ENCODE data around the gene SNRPD2.
A peak's percentile ranks its signal among the peaks of the same experiment; 100 is the strongest.

SNRPD2 gene

DNA sequence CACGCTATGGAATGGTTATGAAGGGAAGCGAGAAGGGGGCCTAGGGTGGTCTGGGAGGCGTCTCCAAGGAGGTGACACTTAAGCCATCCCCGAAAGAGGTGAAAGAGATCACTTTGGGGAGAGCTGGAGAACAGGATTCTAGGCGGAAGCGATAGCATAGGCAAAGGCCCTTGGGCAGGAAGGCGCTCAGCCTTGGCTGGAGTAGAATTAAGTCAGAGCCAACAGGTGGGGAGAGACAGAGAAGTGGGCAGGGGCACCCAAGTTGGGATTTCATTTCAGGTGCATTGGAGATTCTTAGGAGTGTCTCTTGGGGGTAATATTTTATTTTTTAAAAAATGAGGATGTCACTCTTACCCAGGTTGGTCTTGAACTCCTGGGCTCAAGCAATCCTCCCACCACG is 9.6 kb downstream of the SNRPD2 start:
- H3K9me3 ChIP-seq (ENCODE audit: insufficient read depth, low read length, severe bottlenecking) = no peaks in the 10 kb centered on the region
- no peaks in the 10 kb centered on the region for H3K27me3 ChIP-seq (ENCODE audit: insufficient read depth, low read length, poor library complexity)
- no peak for TF ChIP-seq EZH2 (IDR thresholded peaks at IDR 0.05; ENCODE audit: borderline replicate concordance, low read depth, low read length, severe bottlenecking)
- TF ChIP-seq, protein P1, sequence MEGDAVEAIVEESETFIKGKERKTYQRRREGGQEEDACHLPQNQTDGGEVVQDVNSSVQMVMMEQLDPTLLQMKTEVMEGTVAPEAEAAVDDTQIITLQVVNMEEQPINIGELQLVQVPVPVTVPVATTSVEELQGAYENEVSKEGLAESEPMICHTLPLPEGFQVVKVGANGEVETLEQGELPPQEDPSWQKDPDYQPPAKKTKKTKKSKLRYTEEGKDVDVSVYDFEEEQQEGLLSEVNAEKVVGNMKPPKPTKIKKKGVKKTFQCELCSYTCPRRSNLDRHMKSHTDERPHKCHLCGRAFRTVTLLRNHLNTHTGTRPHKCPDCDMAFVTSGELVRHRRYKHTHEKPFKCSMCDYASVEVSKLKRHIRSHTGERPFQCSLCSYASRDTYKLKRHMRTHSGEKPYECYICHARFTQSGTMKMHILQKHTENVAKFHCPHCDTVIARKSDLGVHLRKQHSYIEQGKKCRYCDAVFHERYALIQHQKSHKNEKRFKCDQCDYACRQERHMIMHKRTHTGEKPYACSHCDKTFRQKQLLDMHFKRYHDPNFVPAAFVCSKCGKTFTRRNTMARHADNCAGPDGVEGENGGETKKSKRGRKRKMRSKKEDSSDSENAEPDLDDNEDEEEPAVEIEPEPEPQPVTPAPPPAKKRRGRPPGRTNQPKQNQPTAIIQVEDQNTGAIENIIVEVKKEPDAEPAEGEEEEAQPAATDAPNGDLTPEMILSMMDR (IDR thresholded peaks at IDR 0.05; ENCODE audit: borderline replicate concordance, extremely low read depth, low read length, poor library complexity, severe bottlenecking) = no peak
- peaks cover under 1% of the 10 kb centered on the region; the same call in 1 of the 2 replicates for H4K20me1 ChIP-seq (ENCODE audit: insufficient read depth, low read length)
- peak overlapping the region in 1 of 2 experiments; percentile 48; a peak in 1 of 4 replicates for H3K4me3 ChIP-seq (ENCODE audit: low read depth in 1 of 2, low read length in 2 of 2)
- peak overlapping the region; percentile 66 for H3K4me2 ChIP-seq (ENCODE audit: insufficient read depth, low read length)
- H3K27ac ChIP-seq (ENCODE audit: low read length) = no peak overlapping the region; the same call in 1 of the 2 replicates
- peak overlapping the region; percentile 55 for H3K9ac ChIP-seq (ENCODE audit: low read depth, low read length)
- ATAC-seq (ENCODE audit: insufficient read depth, low read depth) (no peak), DNase-seq (no peak)
- no peaks in the 10 kb centered on the region for H3K79me2 ChIP-seq (ENCODE audit: insufficient read depth, low read length)
- H3K4me1 ChIP-seq (ENCODE audit: insufficient read depth, low read length) = peaks cover 14% of the 10 kb centered on the region
- H2AFZ ChIP-seq (ENCODE audit: low read depth, low read length) = peak overlapping the region; percentile 75
- H3K36me3 ChIP-seq (ENCODE audit: insufficient read depth, low read length) = peaks cover 30% of the 10 kb centered on the region

DNA sequence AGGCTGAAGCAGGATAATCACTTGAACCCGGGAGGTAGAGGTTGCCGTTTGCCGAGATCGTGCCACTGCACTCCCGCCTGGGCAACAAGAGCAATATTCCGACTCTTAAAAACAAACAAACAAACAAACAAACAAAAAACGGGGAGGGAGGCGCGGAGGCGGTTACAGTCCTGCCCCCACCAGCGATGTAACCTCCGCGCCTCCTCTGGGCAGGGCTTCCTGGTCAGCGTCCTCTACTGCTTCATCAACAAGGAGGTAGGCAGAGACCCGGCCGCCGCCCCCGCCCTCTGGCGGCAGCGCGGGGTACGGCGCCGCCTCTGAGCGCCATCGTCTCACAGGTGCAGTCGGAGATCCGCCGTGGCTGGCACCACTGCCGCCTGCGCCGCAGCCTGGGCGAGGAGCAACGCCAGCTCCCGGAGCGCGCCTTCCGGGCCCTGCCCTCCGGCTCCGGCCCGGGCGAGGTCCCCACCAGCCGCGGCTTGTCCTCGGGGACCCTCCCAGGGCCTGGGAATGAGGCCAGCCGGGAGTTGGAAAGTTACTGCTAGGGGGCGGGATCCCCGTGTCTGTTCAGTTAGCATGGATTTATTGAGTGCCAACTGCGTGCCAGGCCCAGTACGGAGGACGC is 10.2 kb downstream of the SNRPD2 start:
- H4K20me1 ChIP-seq (ENCODE audit: insufficient read depth, low read length) = no peaks in the 10 kb centered on the region
- no peak for TF ChIP-seq EZH2 (IDR thresholded peaks at IDR 0.05; ENCODE audit: borderline replicate concordance, low read depth, low read length, severe bottlenecking)
- TF ChIP-seq, protein P1 (IDR thresholded peaks at IDR 0.05; ENCODE audit: borderline replicate concordance, extremely low read depth, low read length, poor library complexity, severe bottlenecking) = peak; percentile 96
- H3K9me3 ChIP-seq (ENCODE audit: insufficient read depth, low read length, severe bottlenecking) = no peaks in the 10 kb centered on the region
- DNase-seq (peak; percentile 91), ATAC-seq (ENCODE audit: insufficient read depth, low read depth) (peak; percentile 98)
- peak overlapping the region; percentile 66 for H3K4me2 ChIP-seq (ENCODE audit: insufficient read depth, low read length)
- peak overlapping the region; percentile 55 for H3K9ac ChIP-seq (ENCODE audit: low read depth, low read length)
- H3K4me1 ChIP-seq (ENCODE audit: insufficient read depth, low read length) = peaks cover 14% of the 10 kb centered on the region
- peak overlapping the region; percentile 62 for H3K27ac ChIP-seq (ENCODE audit: low read length)
- peak overlapping the region in 1 of 2 experiments; percentile 48; a peak in 2 of 4 replicates for H3K4me3 ChIP-seq (ENCODE audit: low read depth in 1 of 2, low read length in 2 of 2)
- H3K36me3 ChIP-seq (ENCODE audit: insufficient read depth, low read length) = peaks cover 26% of the 10 kb centered on the region
- H2AFZ ChIP-seq (ENCODE audit: low read depth, low read length) = peak overlapping the region; percentile 75
- no peaks in the 10 kb centered on the region for H3K27me3 ChIP-seq (ENCODE audit: insufficient read depth, low read length, poor library complexity)
- no peaks in the 10 kb centered on the region for H3K79me2 ChIP-seq (ENCODE audit: insufficient read depth, low read length)

DNA sequence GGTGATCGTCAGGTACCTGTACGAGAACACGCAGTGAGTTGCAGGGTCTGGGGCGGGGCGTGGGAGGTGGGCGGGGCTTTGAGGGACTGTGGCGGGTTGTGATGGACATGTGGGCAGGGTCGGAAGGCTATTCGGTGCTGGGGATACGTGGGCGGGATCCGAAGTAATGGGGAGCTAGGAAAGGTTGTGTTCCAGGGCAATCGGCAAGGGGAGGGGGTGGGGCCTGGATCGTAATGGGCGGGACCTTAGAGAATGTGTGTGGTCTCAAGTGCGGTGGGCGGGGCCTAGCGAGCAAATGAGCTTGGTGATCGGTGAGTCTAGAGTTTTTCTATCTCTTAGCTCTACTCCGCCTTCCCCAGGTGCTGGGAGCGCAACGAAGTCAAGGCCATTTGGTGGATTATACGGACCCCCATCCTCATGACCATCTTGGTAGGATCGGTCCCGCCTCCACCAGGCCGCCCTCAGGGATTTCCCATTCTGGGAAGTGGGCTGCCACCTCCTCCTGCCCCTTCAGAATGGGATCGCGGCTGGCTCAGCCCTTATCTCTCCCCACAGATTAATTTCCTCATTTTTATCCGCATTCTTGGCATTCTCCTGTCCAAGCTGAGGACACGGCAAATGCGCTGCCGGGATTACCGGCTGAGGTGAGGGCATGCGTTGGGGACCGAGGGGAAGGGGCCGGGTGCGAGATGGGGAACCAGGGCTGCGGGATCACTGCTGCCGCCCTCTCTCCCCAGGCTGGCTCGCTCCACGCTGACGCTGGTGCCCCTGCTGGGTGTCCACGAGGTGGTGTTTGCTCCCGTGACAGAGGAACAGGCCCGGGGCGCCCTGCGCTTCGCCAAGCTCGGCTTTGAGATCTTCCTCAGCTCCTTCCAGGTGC is 14.2 kb downstream of the SNRPD2 start:
- H3K27me3 ChIP-seq (ENCODE audit: insufficient read depth, low read length, poor library complexity) = no peaks in the 10 kb centered on the region
- H3K27ac ChIP-seq (ENCODE audit: low read length) = no peak overlapping the region
- H3K36me3 ChIP-seq (ENCODE audit: insufficient read depth, low read length) = no peaks in the 10 kb centered on the region
- peaks cover 14% of the 10 kb centered on the region for H3K4me1 ChIP-seq (ENCODE audit: insufficient read depth, low read length)
- H4K20me1 ChIP-seq (ENCODE audit: insufficient read depth, low read length) = no peaks in the 10 kb centered on the region
- no peak for ATAC-seq (ENCODE audit: insufficient read depth, low read depth)
- no peak overlapping the region for H3K4me3 ChIP-seq (ENCODE audit: low read depth in 1 of 2, low read length in 2 of 2)
- TF ChIP-seq, protein P1 (IDR thresholded peaks at IDR 0.05; ENCODE audit: borderline replicate concordance, extremely low read depth, low read length, poor library complexity, severe bottlenecking) = no peak
- no peak for TF ChIP-seq EZH2 (IDR thresholded peaks at IDR 0.05; ENCODE audit: borderline replicate concordance, low read depth, low read length, severe bottlenecking)
- no peaks in the 10 kb centered on the region for H3K9me3 ChIP-seq (ENCODE audit: insufficient read depth, low read length, severe bottlenecking)
- no peak for DNase-seq
- no peak overlapping the region for H2AFZ ChIP-seq (ENCODE audit: low read depth, low read length)
- H3K9ac ChIP-seq (ENCODE audit: low read depth, low read length) = no peak overlapping the region
- H3K79me2 ChIP-seq (ENCODE audit: insufficient read depth, low read length) = no peaks in the 10 kb centered on the region
- no peak overlapping the region for H3K4me2 ChIP-seq (ENCODE audit: insufficient read depth, low read length)

All from DND-41 (cell line).